ENCODE results near the gene ZXDC.

The ZXDC gene

GRCh38 chr3:126451511-126451910, 24.2 kb downstream of the ZXDC start:
- no peak for DNase-seq (ENCODE audit: low read depth in 1 of 2, low spot score in 1 of 2)
- TF ChIP-seq SPI1 (IDR thresholded peaks at IDR 0.05; ENCODE audit: borderline replicate concordance, low read depth) (no peak), POLR2AphosphoS5 (IDR thresholded peaks at IDR 0.05; ENCODE audit: low read depth) (no peak), GABPA (IDR thresholded peaks at IDR 0.05; ENCODE audit: low read depth) (no peak), CTCF (IDR thresholded peaks at IDR 0.05; ENCODE audit: insufficient read depth, low read length) (no peak), REST (IDR thresholded peaks at IDR 0.05; ENCODE audit: insufficient replicate concordance, low read depth) (no peak)
- Histone ChIP-seq H3K4me3 (replicated peaks; ENCODE audit: insufficient read depth, low read length) (no peak overlapping the region), H3K27me3 (ENCODE audit: insufficient read depth, poor library complexity, severe bottlenecking) (no peaks in the 10 kb centered on the region), H3K27ac (replicated peaks) (no peak overlapping the region)

GRCh38 chr3:126450744-126451143, 24.9 kb downstream of the ZXDC start:
- no peak for TF ChIP-seq GABPA (IDR thresholded peaks at IDR 0.05; ENCODE audit: low read depth)
- TF ChIP-seq CTCF (IDR thresholded peaks at IDR 0.05; ENCODE audit: insufficient read depth, low read length): no peak
- TF ChIP-seq SPI1 (IDR thresholded peaks at IDR 0.05; ENCODE audit: borderline replicate concordance, low read depth): no peak
- TF ChIP-seq POLR2AphosphoS5 (IDR thresholded peaks at IDR 0.05; ENCODE audit: low read depth): no peak
- TF ChIP-seq REST (IDR thresholded peaks at IDR 0.05; ENCODE audit: insufficient replicate concordance, low read depth): no peak
- no peaks in the 10 kb centered on the region for H3K27me3 ChIP-seq (ENCODE audit: insufficient read depth, poor library complexity, severe bottlenecking)
- DNase-seq (ENCODE audit: low read depth in 1 of 2, low spot score in 1 of 2): no peak
- H3K27ac ChIP-seq (replicated peaks): no peak overlapping the region
- H3K4me3 ChIP-seq (replicated peaks; ENCODE audit: insufficient read depth, low read length): no peak overlapping the region

- Histone ChIP-seq H3K4me3 (replicated peaks; ENCODE audit: insufficient read depth, low read length) (no peak overlapping the region), H3K27me3 (ENCODE audit: insufficient read depth, poor library complexity, severe bottlenecking) (no peaks in the 10 kb centered on the region), H3K27ac (replicated peaks) (no peak overlapping the region)
- TF ChIP-seq REST (IDR thresholded peaks at IDR 0.05; ENCODE audit: insufficient replicate concordance, low read depth): no peak
- TF ChIP-seq POLR2AphosphoS5 (IDR thresholded peaks at IDR 0.05; ENCODE audit: low read depth): no peak
- TF ChIP-seq CTCF (IDR thresholded peaks at IDR 0.05; ENCODE audit: insufficient read depth, low read length): no peak
- DNase-seq (ENCODE audit: low read depth in 1 of 2, low spot score in 1 of 2): no peak
Measured at GRCh38 chr3:126450219-126450618, 25.5 kb downstream of the ZXDC start.
